ENCODE results near the gene PYURF. TPM values are rescaled to one million over a fixed set of nuclear protein-coding genes. Genes with fewer than 3 reads are reported as not detected.

Gene PYURF
- total and polyA plus RNA-seq, 2 donors, result 74.6 to 137 TPM

DNA sequence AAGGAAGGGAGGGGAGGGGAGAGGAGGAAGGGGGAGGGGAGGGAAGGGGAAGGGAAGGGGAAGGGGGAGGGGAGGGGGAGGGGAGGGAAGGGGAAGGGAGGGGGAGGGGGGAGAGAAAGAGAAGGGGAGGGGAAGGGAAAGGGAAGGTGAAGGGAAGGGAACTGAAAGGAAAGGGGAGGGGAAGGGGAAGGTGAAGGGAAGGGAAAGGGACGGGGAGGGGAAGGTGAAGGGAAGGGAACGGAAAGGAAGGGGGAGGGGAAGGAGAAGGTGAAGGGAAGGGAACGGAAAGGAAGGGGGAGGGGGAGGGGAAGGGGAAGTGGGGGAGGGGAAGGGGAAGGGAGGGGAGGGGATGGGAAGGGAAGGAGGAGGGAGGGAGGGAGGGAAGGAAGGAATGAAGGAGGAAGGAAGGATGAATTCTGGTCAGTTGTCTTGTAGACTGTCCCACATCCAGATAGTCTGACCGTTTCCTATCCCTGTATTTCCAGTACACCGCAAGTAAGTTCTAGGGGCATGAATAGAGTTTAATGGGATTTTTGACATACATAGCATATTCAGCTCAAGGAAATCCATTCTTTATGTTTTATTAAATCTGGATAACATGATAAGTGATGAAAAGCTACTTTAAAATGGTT is 46.2 kb downstream of the PYURF start:
- Histone ChIP-seq H3K27ac (ENCODE audit: low read depth) (no peak overlapping the region), H3K36me3 (ENCODE audit: insufficient read depth) (peaks cover 2% of the 10 kb centered on the region), H3K4me1 (ENCODE audit: insufficient read depth) (no peaks in the 10 kb centered on the region), H3K4me3 (ENCODE audit: low read depth, low read length) (no peak overlapping the region)
- WGBS, result 83% methylated on average over 5 of the region's 5 CpGs
- no peak for DNase-seq (ENCODE audit: extremely low spot score)

Other genes with a start within 250 kb of the PYURF start
- gene PPM1K, start 239.2 kb downstream of the PYURF start, total RNA-seq, result 56.4 TPM
- gene PPM1K, start 239.2 kb downstream of the PYURF start, polyA plus RNA-seq, result 7.1 TPM
- 10.0 TPM for gene HERC6, start 144.9 kb downstream of the PYURF start, total RNA-seq
- 4.6 TPM for gene HERC6, start 144.9 kb downstream of the PYURF start, polyA plus RNA-seq
- gene HERC5, start 66.7 kb downstream of the PYURF start, total RNA-seq, result 9.1 TPM
- gene HERC5, start 66.7 kb downstream of the PYURF start, polyA plus RNA-seq, result 6.5 TPM
- 30.8 TPM for gene HERC3, start 68.7 kb upstream of the PYURF start, total RNA-seq
- 18.1 TPM for gene HERC3, start 68.7 kb upstream of the PYURF start, polyA plus RNA-seq
- gene NAP1L5, start 174.1 kb upstream of the PYURF start, total RNA-seq, result 19.4 TPM
- 10.2 TPM for gene NAP1L5, start 174.1 kb upstream of the PYURF start, polyA plus RNA-seq